CD14-positive monocyte (primary cell): ENCODE measurements around the gene USP15. TPM values are rescaled to one million over a fixed set of nuclear protein-coding genes. Genes with fewer than 3 reads are reported as not detected.

Source experiments
- DNase-seq, 3 donors: peaks; one replicate each; pipeline ENCODE4 v3.0.0-alpha.2; 2011 to 2022
- H2AFZ ChIP-seq: 2 replicates; pipeline ENCODE4 v1.6.0; 2012; ENCODE audit warnings: mild to moderate bottlenecking, low read depth, low read length, inconsistent platforms; ENCODE audit not compliant: insufficient read depth, poor library complexity, severe bottlenecking
- H3K27ac ChIP-seq, 2 donors: 1 replicate in 1 of 2; 2 replicates in 1 of 2; pipeline ENCODE4 v1.5.1; 2012 to 2013; ENCODE audit warnings: low read length in 2 of 2, control low read depth in 1 of 2, inconsistent platforms in 1 of 2, low read depth in 1 of 2, mild to moderate bottlenecking in 1 of 2
- H3K27me3 ChIP-seq, 2 donors: one replicate each; pipeline versions ENCODE4 v1.6.0 to v1.6.1; 2011 to 2013; ENCODE audit warnings: low read length in 2 of 2; ENCODE audit not compliant: control insufficient read depth in 2 of 2, insufficient read depth in 2 of 2
- H3K36me3 ChIP-seq, 2 donors: replicated peaks in 1 of 2; 1 replicate in 1 of 2; 2 replicates in 1 of 2; pipeline versions ENCODE4 v1.5.1 to v1.6.1; 2012 to 2013; ENCODE audit warnings: low read length in 2 of 2, control low read depth in 1 of 2, inconsistent platforms in 1 of 2, mild to moderate bottlenecking in 1 of 2; ENCODE audit not compliant: insufficient read depth in 2 of 2, control insufficient read depth in 1 of 2
- H3K4me1 ChIP-seq, 2 donors: 1 replicate in 1 of 2; 2 replicates in 1 of 2; pipeline versions ENCODE4 v1.5.1 to v1.6.1; 2012 to 2013; ENCODE audit warnings: low read length in 2 of 2, control low read depth in 1 of 2, inconsistent platforms in 1 of 2, mild to moderate bottlenecking in 1 of 2, moderate library complexity in 1 of 2; ENCODE audit not compliant: insufficient read depth in 2 of 2, control insufficient read depth in 1 of 2
- H3K4me2 ChIP-seq: replicated peaks from 2 replicates; pipeline ENCODE3; 2012; ENCODE audit warnings: low read length, moderate library complexity, mild to moderate bottlenecking; ENCODE audit not compliant: poor library complexity, severe bottlenecking; ENCODE audit errors: extremely low read depth
- H3K4me3 ChIP-seq, 3 experiments: fragments of 200-600 bp in 1 of 3; sonication (generic) in 1 of 3; replicated peaks in 1 of 3; 1 replicate in 2 of 3; 2 replicates in 1 of 3; pipeline ENCODE4 v1.5.1; 2011 to 2013; ENCODE audit warnings: low read length in 3 of 3, mild to moderate bottlenecking in 3 of 3, control low read depth in 2 of 3, low read depth in 2 of 3, inconsistent platforms in 1 of 3, moderate library complexity in 1 of 3
- H3K79me2 ChIP-seq: 2 replicates; pipeline ENCODE4 v1.6.0; 2012; ENCODE audit warnings: mild to moderate bottlenecking, control low read depth, inconsistent platforms, low read length, moderate library complexity; ENCODE audit not compliant: insufficient read depth
- H3K9ac ChIP-seq: 2 replicates; pipeline ENCODE4 v1.6.0; 2017; ENCODE audit warnings: low read length, mild to moderate bottlenecking; ENCODE audit not compliant: insufficient read depth, poor library complexity, severe bottlenecking
- H3K9me3 ChIP-seq, 2 donors: replicated peaks in 1 of 2; 1 replicate in 1 of 2; 2 replicates in 1 of 2; pipeline versions ENCODE4 v1.5.1 to v1.6.1; 2012 to 2013; ENCODE audit warnings: low read length in 2 of 2, control low read depth in 1 of 2; ENCODE audit not compliant: control insufficient read depth in 1 of 2, insufficient read depth in 1 of 2
- H4K20me1 ChIP-seq: 2 replicates; pipeline ENCODE4 v1.6.0; 2012; ENCODE audit warnings: mild to moderate bottlenecking, low read length, control low read depth, moderate library complexity; ENCODE audit not compliant: insufficient read depth
- H3K27ac Mint-ChIP-seq, 7 donors: one replicate each; pipeline ENCODE4 v1.8.0; 2020; ENCODE audit warnings: mild to moderate bottlenecking in 7 of 7, mixed read lengths in 7 of 7, moderate library complexity in 6 of 7, inconsistent platforms in 2 of 7
- H3K27me3 Mint-ChIP-seq, 3 donors: one replicate each; pipeline ENCODE4 v1.8.0; 2021 to 2022; ENCODE audit warnings: low read depth in 3 of 3, mild to moderate bottlenecking in 3 of 3, mixed read lengths in 3 of 3, moderate library complexity in 3 of 3, inconsistent platforms in 1 of 3
- H3K36me3 Mint-ChIP-seq, 2 donors: one replicate each; pipeline ENCODE4 v1.8.0; 2020; ENCODE audit warnings: mixed read lengths in 2 of 2, inconsistent platforms in 1 of 2, mild to moderate bottlenecking in 1 of 2
- H3K4me1 Mint-ChIP-seq: one replicate; pipeline ENCODE4 v1.8.0; 2020; ENCODE audit warnings: mild to moderate bottlenecking, mixed read lengths
- H3K4me3 Mint-ChIP-seq, 2 donors: one replicate each; pipeline ENCODE4 v1.8.0; 2020; ENCODE audit warnings: mild to moderate bottlenecking in 2 of 2, mixed read lengths in 2 of 2, moderate library complexity in 1 of 2
- H3K9me3 Mint-ChIP-seq, 7 donors: one replicate each; pipeline ENCODE4 v1.8.0; 2020 to 2022; ENCODE audit warnings: mixed read lengths in 7 of 7, mild to moderate bottlenecking in 6 of 7, moderate library complexity in 6 of 7, inconsistent platforms in 2 of 7
- CTCF ChIP-seq: fragments of 200-600 bp; IDR thresholded peaks from one replicate; pipeline ENCODE4 v1.8.0; 2022; ENCODE audit warnings: antibody characterized with exemption, mild to moderate bottlenecking
- WGBS: methylation state at CpG from one replicate; pipeline ENCODE4 v1.1.5; 2013; ENCODE audit warnings: missing lambda C conversion rate; ENCODE audit not compliant: insufficient coverage; 5-methylcytosine and 5-hydroxymethylcytosine counted together
- intact Hi-C, 2 donors: fragments of 100-400 bp; cut with micrococcal nuclease; formaldehyde crosslinking; loops; one replicate each; pipeline versions ENCODE4 v1.15.0 to v1.15.1; 2023
- polyA plus RNA-seq, 3 donors: library from polyadenylated mRNA; depleted of rRNA in 1 of 3; unstranded in 2 of 3; stranded (reverse) in 1 of 3; fragments of 300-500 nt in 2 of 3; fragments of >200 nt in 1 of 3; fragmentation: Illumina TruSeq in 2 of 3; gene quantifications; 1 replicate in 2 of 3; 2 replicates in 1 of 3; pipeline ENCODE4 v1.2.3, GENCODE V29; 2012 to 2021

The USP15 gene
- polyA plus RNA-seq, 3 donors = 146 to 449 (median 180) TPM

GRCh38 chr12:62221107-62221506 is 39.1 kb upstream of the USP15 start:
- H3K4me2 ChIP-seq = no peak overlapping the region
- H3K9ac ChIP-seq = no peak overlapping the region
- Mint-ChIP-seq H3K36me3 (peaks cover 2 to 13% of the 10 kb centered on the region in 2 donors), H3K27ac (no peak overlapping the region), H3K4me3 (no peak overlapping the region), H3K4me1 (peaks cover 23% of the 10 kb centered on the region), H3K9me3 (peaks cover 0 to 10% (median 6%) of the 10 kb centered on the region in 7 donors), H3K27me3 (peaks cover 0 to 2% (median 0%) of the 10 kb centered on the region in 3 donors)
- no peaks in the 10 kb centered on the region for H3K27me3 ChIP-seq
- no peak for DNase-seq
- intact Hi-C loops = no loop called here
- no peak overlapping the region for H3K4me3 ChIP-seq
- peaks cover 22 to 28% of the 10 kb centered on the region in 2 donors for H3K4me1 ChIP-seq
- no peak overlapping the region for H2AFZ ChIP-seq
- no peak for TF ChIP-seq CTCF
- H4K20me1 ChIP-seq = no peaks in the 10 kb centered on the region
- H3K36me3 ChIP-seq = no peaks in the 10 kb centered on the region
- peaks cover 0 to 5% of the 10 kb centered on the region in 2 donors for H3K9me3 ChIP-seq
- peaks cover 15% of the 10 kb centered on the region for H3K79me2 ChIP-seq
- H3K27ac ChIP-seq = no peak overlapping the region

- peaks cover 8% of the 10 kb centered on the region for H3K4me1 Mint-ChIP-seq
- Histone ChIP-seq H3K36me3 (no peaks in the 10 kb centered on the region), H4K20me1 (no peaks in the 10 kb centered on the region), H2AFZ (peak overlapping the region; percentile 36), H3K9me3 (peaks cover 0 to 5% of the 10 kb centered on the region in 2 donors), H3K4me3 (no peak overlapping the region), H3K9ac (no peak overlapping the region), H3K4me1 (peaks cover 0 to 8% of the 10 kb centered on the region in 2 donors), H3K79me2 (no peaks in the 10 kb centered on the region), H3K4me2 (no peak overlapping the region), H3K27ac (no peak overlapping the region), H3K27me3 (no peaks in the 10 kb centered on the region)
- H3K27ac Mint-ChIP-seq = peak overlapping the region in 2 of 7 donors; percentile 50
- 100% methylated on average over 1 of the region's 3 CpGs for WGBS
- DNase-seq = no peak
- H3K36me3 Mint-ChIP-seq = peaks cover 4 to 14% of the 10 kb centered on the region in 2 donors
- peaks cover 0 to 2% (median 0%) of the 10 kb centered on the region in 3 donors for H3K27me3 Mint-ChIP-seq
- intact Hi-C loops = no loop called here
- H3K9me3 Mint-ChIP-seq = peaks cover 2 to 18% (median 8%) of the 10 kb centered on the region in 7 donors
- no peak overlapping the region for H3K4me3 Mint-ChIP-seq
- no peak for TF ChIP-seq CTCF
Observed at GRCh38 chr12:62224601-62225000, 35.6 kb upstream of the USP15 start.
